Raji (cell line): Measurements from ENCODE around the gene PRSS35.

Experiments
- POLR2A ChIP-seq: IDR thresholded peaks from 2 replicates; pipeline ENCODE4 v1.6.1; 2011; ENCODE audit warnings: low read depth, low read length, control low read depth; ENCODE audit not compliant: insufficient read depth

The PRSS35 gene

DNA sequence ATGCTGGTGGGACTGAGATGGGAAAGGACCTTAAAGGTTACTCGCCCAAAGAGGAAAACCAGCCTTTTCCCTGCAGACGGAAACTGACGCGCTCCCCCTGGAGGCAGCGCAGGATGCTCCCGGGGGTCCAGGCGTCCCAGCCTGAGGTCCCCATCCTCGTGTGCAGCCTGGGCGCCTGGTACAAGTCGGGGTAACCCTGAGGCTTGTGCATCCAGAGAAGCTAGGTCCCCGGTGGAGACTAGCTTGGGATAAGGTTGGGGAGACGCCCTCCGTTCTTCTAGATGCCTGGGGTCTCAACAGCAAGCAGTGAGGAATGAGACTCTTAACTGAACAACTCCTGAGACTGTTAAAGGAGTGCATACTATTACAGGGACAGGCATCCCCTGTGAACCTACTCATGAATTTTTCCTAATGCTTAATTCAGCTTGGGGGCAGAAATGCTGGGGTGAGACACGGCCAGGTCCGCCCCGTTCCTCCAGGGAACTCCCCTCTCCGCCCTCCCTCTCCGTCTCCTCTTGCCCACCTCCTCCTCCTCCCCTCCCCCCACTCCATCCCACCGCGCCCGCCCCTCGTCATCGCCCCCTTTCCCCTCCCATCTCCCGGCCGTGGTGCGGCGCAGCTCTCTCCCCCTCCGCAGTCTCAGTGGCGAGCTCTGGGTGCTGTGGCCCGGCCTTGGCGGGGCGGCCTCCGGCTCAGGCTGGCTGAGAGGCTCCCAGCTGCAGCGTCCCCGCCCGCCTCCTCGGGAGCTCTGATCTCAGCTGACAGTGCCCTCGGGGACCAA, at the start of gene PRSS35:
PRSS35 (plus strand) TSS at position 634 of the 781 bp plus-strand sequence. CDS start 10,908 bp downstream, outside the sequence.
- TF ChIP-seq POLR2A: no peak

DNA sequence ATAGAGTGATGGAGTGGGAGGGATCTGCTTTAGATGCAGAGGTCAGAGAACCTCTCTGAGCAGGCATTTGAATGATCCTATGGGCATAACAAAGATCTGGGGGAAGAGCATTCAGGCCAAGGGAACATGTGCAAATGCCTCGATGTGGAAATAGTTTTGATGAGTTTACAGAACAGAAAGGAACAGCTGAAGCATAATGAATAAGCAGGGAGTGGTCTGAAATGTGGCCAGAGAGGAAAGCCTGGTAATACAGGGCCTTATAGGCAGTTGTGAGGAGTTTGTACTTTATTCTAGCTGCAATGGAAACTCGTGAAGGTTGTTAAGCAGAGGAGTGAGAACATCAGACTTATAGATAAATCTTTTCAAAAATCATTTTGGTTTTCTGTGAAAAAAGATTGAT, 48.4 kb upstream of the PRSS35 start:
- TF ChIP-seq POLR2A: no peak

DNA sequence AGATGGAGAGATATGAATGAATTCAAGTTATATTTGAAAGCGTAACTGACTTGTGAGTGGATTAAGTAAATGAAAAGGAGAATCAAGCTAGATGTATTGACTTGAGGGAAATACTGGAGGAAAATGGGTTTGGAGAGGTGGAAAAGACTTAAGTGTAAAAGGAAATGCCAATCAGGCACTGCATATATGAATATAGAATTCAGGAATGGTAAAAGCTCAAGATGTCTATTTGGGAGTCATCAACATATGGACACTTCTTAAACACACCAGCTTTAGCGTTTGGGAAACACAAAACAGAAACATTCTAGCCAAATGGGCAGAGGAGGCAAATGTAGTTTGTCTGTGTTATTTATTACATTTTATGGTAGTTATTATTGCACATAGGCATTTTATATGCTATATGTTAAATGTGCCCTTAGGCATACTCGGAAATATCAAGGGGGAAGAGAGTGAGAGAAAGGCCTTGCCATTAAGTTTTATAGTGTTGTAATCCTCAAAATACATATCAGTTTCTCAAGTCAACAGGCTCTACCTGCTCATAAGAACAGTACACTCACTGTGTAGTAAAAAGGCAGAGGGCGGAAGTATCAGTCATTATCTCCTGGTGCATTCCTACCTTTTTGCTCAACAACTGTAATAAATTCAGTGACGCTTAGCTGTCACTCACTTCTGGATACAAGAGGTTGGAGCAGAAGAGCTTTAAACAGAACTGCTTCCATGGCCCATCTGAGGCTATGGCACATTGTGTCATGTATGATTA, 47.8 kb upstream of the PRSS35 start:
- TF ChIP-seq POLR2A: no peak

DNA sequence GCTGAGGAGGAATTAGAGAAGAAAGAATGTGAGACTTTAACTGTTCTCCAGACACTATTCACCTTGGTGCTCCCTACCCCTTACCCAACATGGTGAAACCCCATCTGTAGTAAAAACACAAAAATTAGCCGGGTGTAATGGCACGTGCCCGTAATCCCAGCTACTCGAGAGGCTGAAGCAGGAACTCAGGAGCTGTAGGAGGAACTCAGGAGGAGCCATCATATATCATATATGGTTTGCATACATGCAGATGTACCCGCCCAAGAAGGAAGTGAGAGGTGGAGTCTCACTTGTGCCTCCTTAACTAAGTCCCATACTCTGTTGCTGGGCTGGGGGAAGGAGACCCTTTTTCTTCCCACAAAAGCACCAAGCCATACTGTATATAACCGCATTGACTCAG, 46.0 kb upstream of the PRSS35 start:
- TF ChIP-seq POLR2A: no peak

DNA sequence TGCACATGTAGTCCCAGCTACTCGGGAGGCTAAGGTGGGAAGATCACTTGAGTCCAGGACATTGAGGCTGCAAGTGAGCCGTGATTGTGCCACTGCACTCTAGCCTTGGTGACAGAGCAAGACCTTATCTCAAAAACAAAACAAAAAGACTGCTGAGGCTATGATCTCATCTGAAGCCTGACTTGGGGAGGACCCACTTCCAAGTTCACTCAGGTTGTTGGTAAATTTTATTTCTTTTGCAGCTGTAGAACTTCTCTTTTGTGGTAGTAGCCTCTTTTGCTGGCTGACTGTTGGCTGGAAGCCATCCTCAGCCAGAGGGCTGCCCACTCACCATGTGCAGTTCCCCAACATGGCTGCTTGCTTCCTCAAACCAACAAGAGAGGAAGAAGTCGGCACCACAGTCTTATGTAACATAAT, 44.7 kb upstream of the PRSS35 start:
- no peak for TF ChIP-seq POLR2A

DNA sequence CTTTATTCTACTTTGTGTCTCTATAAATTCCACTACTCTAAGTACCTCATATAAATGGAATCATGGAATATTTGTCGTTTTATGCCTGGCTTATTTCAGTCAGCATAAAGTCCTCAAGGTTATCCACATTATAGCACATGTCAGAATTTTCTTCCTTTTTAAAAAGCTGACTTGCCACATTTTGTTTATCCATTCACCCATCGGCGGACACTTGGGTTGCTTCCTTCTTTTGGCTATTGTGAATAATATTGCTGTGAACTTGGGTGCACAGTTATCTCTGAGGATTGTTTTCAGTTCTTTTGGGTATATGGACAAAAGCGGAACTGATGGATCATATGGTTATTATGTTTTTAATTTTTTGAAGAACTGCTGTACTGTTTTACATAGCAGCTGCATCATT, 42.3 kb upstream of the PRSS35 start:
- TF ChIP-seq POLR2A: no peak

GRCh38 chr6:83470587-83470986, 41.7 kb upstream of the PRSS35 start:
- TF ChIP-seq POLR2A: no peak

DNA sequence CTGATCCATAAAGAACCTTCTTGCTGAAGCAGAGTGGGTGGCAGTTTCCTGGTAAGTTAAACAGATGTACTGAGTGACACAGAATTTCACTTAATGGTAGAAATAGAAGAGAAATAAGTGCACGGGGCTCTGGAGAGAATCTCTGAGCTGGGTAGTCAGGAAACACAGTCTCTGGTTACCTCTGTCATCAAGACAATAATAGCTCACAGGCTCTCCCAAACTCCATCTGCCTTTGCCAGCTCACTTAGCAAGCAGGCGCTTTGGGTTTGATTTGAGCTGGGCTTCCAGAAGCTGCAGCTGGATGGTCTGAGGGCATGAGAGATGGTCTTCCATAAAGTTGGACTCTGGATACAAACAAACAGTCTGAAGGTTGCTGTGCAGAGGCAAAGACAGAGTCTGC, 39.6 kb upstream of the PRSS35 start:
- no peak for TF ChIP-seq POLR2A

DNA sequence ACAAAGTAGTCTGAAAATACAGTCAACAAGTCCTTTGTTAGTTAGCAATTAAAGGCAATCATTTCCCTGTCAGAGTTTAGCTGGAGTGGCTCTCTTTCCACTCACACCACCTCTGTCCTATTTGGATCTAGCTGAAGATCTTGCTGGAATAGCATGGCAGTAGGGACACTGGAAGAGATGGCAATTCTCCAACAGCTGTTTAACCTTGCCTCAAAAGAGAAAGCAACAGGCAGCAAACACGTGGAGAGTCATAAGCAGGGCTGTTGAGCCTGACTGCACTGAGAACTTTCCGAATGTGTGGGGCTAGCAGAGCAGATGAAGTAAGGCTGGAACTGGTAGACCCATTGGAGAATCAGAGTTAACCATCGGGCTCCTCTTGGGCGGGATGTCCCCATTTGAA, 38.0 kb upstream of the PRSS35 start:
- TF ChIP-seq POLR2A: no peak

GRCh38 chr6:83476971-83477370, 35.4 kb upstream of the PRSS35 start:
- no peak for TF ChIP-seq POLR2A

GRCh38 chr6:83479389-83479788, 32.9 kb upstream of the PRSS35 start:
- TF ChIP-seq POLR2A: no peak

- no peak for TF ChIP-seq POLR2A
These were observed 31.9 kb upstream of the PRSS35 start for GRCh38 chr6:83480470-83480869.

DNA sequence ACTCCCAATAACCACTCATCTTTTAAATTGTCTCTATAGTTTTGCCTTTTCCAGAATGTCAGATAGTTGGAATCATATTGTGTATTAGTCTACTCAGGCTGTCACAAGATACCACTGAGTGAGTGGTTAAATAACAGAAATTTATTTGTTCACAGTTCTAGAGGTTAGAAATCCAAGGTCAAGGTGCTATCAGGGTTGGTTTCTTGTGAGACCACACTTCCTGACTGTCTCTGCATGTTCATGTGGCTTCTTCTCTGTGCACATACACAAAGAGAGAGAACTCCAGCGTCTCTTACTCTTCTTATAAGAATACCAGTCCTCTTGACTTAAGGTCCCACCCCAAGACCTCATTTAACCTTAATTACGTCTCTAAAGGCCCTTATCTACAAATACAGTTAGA, 23.9 kb upstream of the PRSS35 start:
- TF ChIP-seq POLR2A: no peak

- no peak for TF ChIP-seq POLR2A
These were observed 23.5 kb upstream of the PRSS35 start for GRCh38 chr6:83488861-83489260.

DNA sequence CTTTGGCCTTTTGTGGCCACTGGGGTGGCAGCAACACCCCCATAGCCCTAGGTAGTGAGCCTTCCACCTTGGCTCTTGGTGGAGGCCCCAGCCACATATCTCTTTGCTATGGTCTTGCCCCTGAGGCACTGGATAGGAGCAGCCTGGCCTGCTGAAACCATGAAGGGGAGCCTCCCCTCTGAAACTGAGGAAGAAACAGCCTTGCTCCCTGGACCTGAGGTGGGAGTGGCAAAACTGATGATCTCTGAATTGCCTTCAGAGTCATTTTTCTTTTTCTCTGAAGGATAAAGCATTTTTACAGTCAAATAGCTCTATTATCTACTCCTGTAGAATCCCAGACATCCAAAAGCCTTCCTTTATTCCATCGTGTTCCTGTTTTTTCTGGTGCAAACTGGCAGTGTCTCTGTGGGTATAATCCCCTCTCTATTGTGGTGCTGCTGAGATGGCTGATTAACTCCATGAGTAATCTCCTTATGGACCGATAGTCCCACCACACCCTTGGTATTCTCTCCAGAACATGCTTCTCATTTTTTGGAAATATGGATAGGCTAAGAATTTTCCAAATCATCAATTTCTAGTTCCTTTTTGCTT, 22.0 kb upstream of the PRSS35 start:
- no peak for TF ChIP-seq POLR2A

GRCh38 chr6:83505356-83505755, 7.0 kb upstream of the PRSS35 start:
- TF ChIP-seq POLR2A: no peak
